Measurements from ENCODE around the gene SFXN5. TPM values are rescaled to one million over a fixed set of nuclear protein-coding genes. Genes with fewer than 3 reads are reported as not detected.

SFXN5 gene
- total RNA-seq, 1 experiment from 2014 or later: 15.2 TPM

GRCh38 chr2:72923833-72924352, 147.6 kb downstream of the SFXN5 start:
- H3K9me2 ChIP-seq (ENCODE audit: insufficient read depth): no peaks in the 10 kb centered on the region
- H3F3A ChIP-seq (ENCODE audit: insufficient read depth, low read depth): no peaks in the 10 kb centered on the region
- no peak overlapping the region for H3K4me2 ChIP-seq
- no TSS peak for BruUV-seq (replicated peaks)
- H3K4me1 ChIP-seq (replicated peaks; ENCODE audit: insufficient read depth): no peaks in the 10 kb centered on the region
- H3K79me2 ChIP-seq (ENCODE audit: low read depth): no peaks in the 10 kb centered on the region
- no peak for DNase-seq
- H3K27me3 ChIP-seq (ENCODE audit: insufficient read depth, low read depth): peaks cover 99% of the 10 kb centered on the region
- POLR2A ChIA-PET (ENCODE audit: unreplicated experiment): no interaction called here
- H3K36me3 ChIP-seq (ENCODE audit: low read depth): no peaks in the 10 kb centered on the region
- H4K20me1 ChIP-seq (ENCODE audit: insufficient read depth): no peaks in the 10 kb centered on the region
- CTCF ChIA-PET: no interaction called here
- no peaks in the 10 kb centered on the region for H3K9me3 ChIP-seq (ENCODE audit: insufficient read depth, low read depth)
- intact Hi-C loops (cut with micrococcal nuclease; ENCODE audit: unreplicated experiment): no loop called here
- no peak overlapping the region for H2AFZ ChIP-seq
- no peak overlapping the region for H3K4me3 ChIP-seq
- H3K27ac ChIP-seq: no peak overlapping the region
- TF ChIP-seq EZH2 (IDR thresholded peaks at IDR 0.05; ENCODE audit: low read depth): no peak
- no peak for TF ChIP-seq CTCF (conservative IDR thresholded peaks at IDR 0.05)

- TF ChIP-seq EZH2 (IDR thresholded peaks at IDR 0.05; ENCODE audit: low read depth) (no peak), CTCF (conservative IDR thresholded peaks at IDR 0.05) (no peak)
- ChIA-PET CTCF (no interaction called here), POLR2A (ENCODE audit: unreplicated experiment) (no interaction called here)
- H3K4me1 ChIP-seq (replicated peaks; ENCODE audit: insufficient read depth): 0 out of 2 replicates have a peak, but pooled peaks cover 3% of the 10 kb centered on the region
- no TSS peak for BruUV-seq (replicated peaks)
- H4K20me1 ChIP-seq (ENCODE audit: insufficient read depth): no peaks in the 10 kb centered on the region
- H3K79me2 ChIP-seq (ENCODE audit: low read depth): no peaks in the 10 kb centered on the region
- intact Hi-C loops (cut with micrococcal nuclease; ENCODE audit: unreplicated experiment): no loop called here
- no peak overlapping the region for H3K4me2 ChIP-seq
- no peaks in the 10 kb centered on the region for H3F3A ChIP-seq (ENCODE audit: insufficient read depth, low read depth)
- no peak overlapping the region for H3K4me3 ChIP-seq
- no peak overlapping the region for H3K27ac ChIP-seq
- no peaks in the 10 kb centered on the region for H3K36me3 ChIP-seq (ENCODE audit: low read depth)
- no peaks in the 10 kb centered on the region for H3K9me3 ChIP-seq (ENCODE audit: insufficient read depth, low read depth)
- H2AFZ ChIP-seq: no peak overlapping the region
- DNase-seq: no peak
- no peaks in the 10 kb centered on the region for H3K9me2 ChIP-seq (ENCODE audit: insufficient read depth)
- H3K27me3 ChIP-seq (ENCODE audit: insufficient read depth, low read depth): peaks cover 88% of the 10 kb centered on the region
Measured at GRCh38 chr2:72921853-72922252, 149.7 kb downstream of the SFXN5 start.

- no peak overlapping the region for H2AFZ ChIP-seq
- H3F3A ChIP-seq (ENCODE audit: insufficient read depth, low read depth): no peaks in the 10 kb centered on the region
- no peak overlapping the region for H3K4me3 ChIP-seq
- intact Hi-C loops (cut with micrococcal nuclease; ENCODE audit: unreplicated experiment): no loop called here
- DNase-seq: no peak
- ChIA-PET CTCF (no interaction called here), POLR2A (ENCODE audit: unreplicated experiment) (no interaction called here)
- H3K36me3 ChIP-seq (ENCODE audit: low read depth): no peaks in the 10 kb centered on the region
- no peaks in the 10 kb centered on the region for H3K79me2 ChIP-seq (ENCODE audit: low read depth)
- H3K27me3 ChIP-seq (ENCODE audit: insufficient read depth, low read depth): peaks cover 88% of the 10 kb centered on the region
- no peaks in the 10 kb centered on the region for H3K9me3 ChIP-seq (ENCODE audit: insufficient read depth, low read depth)
- BruUV-seq (replicated peaks): no TSS peak
- H3K27ac ChIP-seq: no peak overlapping the region
- no peak overlapping the region for H3K4me2 ChIP-seq
- TF ChIP-seq EZH2 (IDR thresholded peaks at IDR 0.05; ENCODE audit: low read depth): no peak
- no peak for TF ChIP-seq CTCF (conservative IDR thresholded peaks at IDR 0.05)
- peaks cover 9% of the 10 kb centered on the region; the same call in 1 of the 2 replicates for H3K4me1 ChIP-seq (replicated peaks; ENCODE audit: insufficient read depth)
- no peaks in the 10 kb centered on the region for H4K20me1 ChIP-seq (ENCODE audit: insufficient read depth)
- no peaks in the 10 kb centered on the region for H3K9me2 ChIP-seq (ENCODE audit: insufficient read depth)
Measured at GRCh38 chr2:72921088-72921851, 150.2 kb downstream of the SFXN5 start.

Data from PC-9 (cell line).